PC-3 (cell line): ENCODE measurements around the gene RPL13. TPM values are rescaled to one million over a fixed set of nuclear protein-coding genes. Genes with fewer than 3 reads are reported as not detected.

ENCODE experiments used
- ATAC-seq: fragments of 200-7000 bp; cut with Tn5 transposase; 2 replicates; pipeline ENCODE4 v1.9.1; 2020; ENCODE audit warnings: mild to moderate bottlenecking, moderate library complexity
- BruUV-seq: library from RNA; stranded (reverse); fragments of 400-500 nt; replicated peaks from 2 replicates; lab custom pipeline; 2021; lab: Mats Ljungman, UMichigan
- CTCF ChIA-PET: fragments of 300-600 bp; sonication (Branson Sonifier 250); formaldehyde crosslinking; loops from one replicate; lab custom pipeline; 2022; ENCODE audit warnings: antibody characterized with exemption; lab: Charles Lee
- POLR2A ChIA-PET: fragments of 300-600 bp; sonication (Branson Sonifier 250); formaldehyde crosslinking; loops from one replicate; lab custom pipeline; 2022; ENCODE audit warnings: antibody characterized with exemption; ENCODE audit not compliant: unreplicated experiment; lab: Charles Lee
- DNase-seq: peaks from one replicate; pipeline ENCODE4 v3.0.0-alpha.2; 2015
- H2AFZ ChIP-seq: fragments of 300-600 bp; sonication (generic); 2 replicates; pipeline ENCODE4 v1.6.0; 2016; ENCODE audit warnings: antibody characterized with exemption, low read length
- H3F3A ChIP-seq: fragments of 300-600 bp; sonication (generic); one replicate; pipeline ENCODE4 v1.6.0; 2017; ENCODE audit warnings: antibody characterized with exemption, low read length, control low read depth, mild to moderate bottlenecking; ENCODE audit not compliant: unreplicated experiment
- H3K27ac ChIP-seq: fragments of 300-600 bp; sonication (generic); 2 replicates; pipeline ENCODE4 v1.5.1; 2016; ENCODE audit warnings: mild to moderate bottlenecking, low read length
- H3K27me3 ChIP-seq: fragments of 300-600 bp; sonication (generic); 2 replicates; pipeline ENCODE4 v1.6.1; 2016; ENCODE audit warnings: low read length, mixed read lengths
- H3K36me3 ChIP-seq: fragments of 300-600 bp; sonication (generic); 2 replicates; pipeline ENCODE4 v1.6.1; 2016; ENCODE audit warnings: low read depth, mixed run types, low read length, mixed read lengths
- H3K4me1 ChIP-seq: fragments of 300-600 bp; sonication (generic); 2 replicates; pipeline ENCODE4 v1.5.1; 2016; ENCODE audit warnings: low read length; ENCODE audit not compliant: insufficient read depth
- H3K4me2 ChIP-seq: fragments of 300-600 bp; sonication (generic); 2 replicates; pipeline ENCODE4 v1.6.0; 2016; ENCODE audit warnings: low read length
- H3K4me3 ChIP-seq: fragments of 300-600 bp; sonication (generic); 2 replicates; pipeline ENCODE4 v1.5.1; 2016; ENCODE audit warnings: mild to moderate bottlenecking, low read length, mixed read lengths
- H3K79me2 ChIP-seq: fragments of 300-600 bp; sonication (generic); 2 replicates; pipeline ENCODE4 v1.6.1; 2017; ENCODE audit warnings: low read length, mixed read lengths
- H3K9ac ChIP-seq: fragments of 300-600 bp; sonication (generic); 2 replicates; pipeline ENCODE4 v1.6.0; 2016; ENCODE audit warnings: mild to moderate bottlenecking, low read length
- H3K9me2 ChIP-seq: fragments of 300-600 bp; sonication (generic); replicated peaks from 2 replicates; pipeline ENCODE4 v1.6.1; 2016; ENCODE audit warnings: mixed run types, low read length, mixed read lengths
- H3K9me3 ChIP-seq: fragments of 300-600 bp; sonication (generic); 2 replicates; pipeline ENCODE4 v1.6.1; 2016; ENCODE audit warnings: low read length, mixed read lengths
- H4K20me1 ChIP-seq: fragments of 300-600 bp; sonication (generic); 2 replicates; pipeline ENCODE4 v1.6.1; 2016; ENCODE audit warnings: low read length, mixed read lengths
- CTCF ChIP-seq: fragments of 300-600 bp; sonication (generic); conservative IDR thresholded peaks from 2 replicates; pipeline ENCODE4 v1.5.1; 2017; ENCODE audit warnings: antibody characterized with exemption, low read depth, mild to moderate bottlenecking, low read length
- EZH2 ChIP-seq: fragments of 300-600 bp; sonication (generic); IDR thresholded peaks from one replicate; pipeline ENCODE4 v1.6.1; 2017; ENCODE audit warnings: antibody characterized with exemption, mild to moderate bottlenecking, low read length; ENCODE audit not compliant: unreplicated experiment
- EZH2phosphoT487 ChIP-seq: fragments of 300-600 bp; sonication (generic); IDR thresholded peaks from 2 replicates; pipeline ENCODE4 v1.6.1; 2018; ENCODE audit warnings: mild to moderate bottlenecking, antibody characterized with exemption, low read length, borderline replicate concordance
- intact Hi-C: fragments of 100-400 bp; cut with micrococcal nuclease; formaldehyde crosslinking; loops from 2 replicates; pipeline ENCODE4 v1.9.0; 2023
- total RNA-seq: library from RNA; depleted of rRNA; stranded (reverse); fragments of >200 nt; gene quantifications from 2 replicates; pipeline ENCODE4 v1.2.3, GENCODE V29; 2014

The RPL13 gene
- total RNA-seq, 1 experiment from 2014 or later: 3,236 TPM

GRCh38 chr16:89596061-89596689 lies 35.7 kb downstream of the RPL13 start:
- H4K20me1 ChIP-seq: no peaks in the 10 kb centered on the region
- no peaks in the 10 kb centered on the region for H3K9me2 ChIP-seq
- DNase-seq (no peak), ATAC-seq (no peak)
- H3K9me3 ChIP-seq: no peaks in the 10 kb centered on the region
- no peaks in the 10 kb centered on the region for H3K4me1 ChIP-seq
- no peak overlapping the region for H3K27ac ChIP-seq
- BruUV-seq: no TSS peak
- intact Hi-C loops: no loop called here
- no peak for TF ChIP-seq EZH2
- TF ChIP-seq EZH2phosphoT487: no peak
- no peaks in the 10 kb centered on the region for H3K27me3 ChIP-seq
- no peak overlapping the region for H2AFZ ChIP-seq
- no peaks in the 10 kb centered on the region; the same call in 1 of the 2 replicates for H3K36me3 ChIP-seq
- no peak overlapping the region for H3K4me3 ChIP-seq
- ChIA-PET POLR2A (no interaction called here), CTCF (no interaction called here)
- no peak overlapping the region for H3K9ac ChIP-seq
- no peaks in the 10 kb centered on the region for H3K79me2 ChIP-seq
- H3K4me2 ChIP-seq: no peak overlapping the region
- H3F3A ChIP-seq: no peaks in the 10 kb centered on the region

- Histone ChIP-seq H3K27ac (no peak overlapping the region), H3K27me3 (no peaks in the 10 kb centered on the region), H3K36me3 (no peaks in the 10 kb centered on the region; the same call in 1 of the 2 replicates), H3K79me2 (no peaks in the 10 kb centered on the region), H3K4me1 (peaks cover 4% of the 10 kb centered on the region), H3K9me2 (no peaks in the 10 kb centered on the region), H2AFZ (no peak overlapping the region), H4K20me1 (no peaks in the 10 kb centered on the region), H3K9me3 (no peaks in the 10 kb centered on the region), H3K4me2 (no peak overlapping the region), H3K4me3 (no peak overlapping the region), H3K9ac (no peak overlapping the region), H3F3A (no peaks in the 10 kb centered on the region)
- CTCF ChIA-PET: no interaction called here
- intact Hi-C loops: no loop called here
- no TSS peak for BruUV-seq
- DNase-seq: no peak
- TF ChIP-seq CTCF (no peak), EZH2 (no peak), EZH2phosphoT487 (no peak)
- POLR2A ChIA-PET: no interaction called here
- ATAC-seq: no peak
Observed at GRCh38 chr16:89596957-89597649, 36.6 kb downstream of the RPL13 start.

GRCh38 chr16:89598199-89598598 lies 37.7 kb downstream of the RPL13 start:
- intact Hi-C loops: no loop called here
- H3K4me2 ChIP-seq: no peak overlapping the region
- H3F3A ChIP-seq: no peaks in the 10 kb centered on the region
- H3K9me2 ChIP-seq: no peaks in the 10 kb centered on the region
- BruUV-seq: no TSS peak
- no peak for ATAC-seq
- DNase-seq: no peak
- ChIA-PET CTCF (no interaction called here), POLR2A (no interaction called here)
- TF ChIP-seq EZH2phosphoT487 (no peak), EZH2 (no peak), CTCF (no peak)
- H3K9me3 ChIP-seq: no peaks in the 10 kb centered on the region
- no peak overlapping the region for H2AFZ ChIP-seq
- H3K4me3 ChIP-seq: no peak overlapping the region
- H3K36me3 ChIP-seq: no peaks in the 10 kb centered on the region; the same call in 1 of the 2 replicates
- H4K20me1 ChIP-seq: no peaks in the 10 kb centered on the region
- H3K27ac ChIP-seq: no peak overlapping the region
- H3K27me3 ChIP-seq: no peaks in the 10 kb centered on the region
- no peaks in the 10 kb centered on the region for H3K79me2 ChIP-seq
- peaks cover 10% of the 10 kb centered on the region for H3K4me1 ChIP-seq
- no peak overlapping the region for H3K9ac ChIP-seq
